NCI-H128 (cell line): ENCODE results near the gene CASP4.
"Not testable (repeated sequence)": the region's sequence is repeated elsewhere in the genome, so short reads cannot be mapped to it uniquely, and the experiment has no call there.

Experiments used
- DNase-seq: peaks from one replicate; lab custom pipeline; 2025; ENCODE audit not compliant: unreplicated experiment; lab: John Stamatoyannopoulos, UW

CASP4 gene

DNA sequence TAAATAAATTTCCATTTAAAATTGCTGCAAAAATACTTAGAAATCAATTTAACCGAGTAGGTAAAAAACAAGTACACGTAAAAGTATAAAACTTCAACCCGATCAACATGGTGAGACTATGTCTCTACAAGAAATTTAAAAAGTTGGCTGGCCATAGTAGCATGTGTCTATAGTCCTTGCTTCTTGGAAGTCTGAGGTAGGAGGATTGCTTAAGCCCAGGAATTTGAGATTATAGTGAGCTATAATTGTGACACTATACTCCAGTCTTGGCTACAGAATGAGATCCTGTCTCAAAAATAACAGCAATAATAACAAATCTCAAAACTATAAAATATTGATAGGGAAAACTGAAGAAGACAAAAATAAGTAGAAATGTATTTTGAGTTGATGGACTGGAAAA, 11.1 kb downstream of the CASP4 start:
- DNase-seq, result no peak

GRCh38 chr11:104956528-104956927, 11.8 kb downstream of the CASP4 start:
- DNase-seq, result no peak

DNA sequence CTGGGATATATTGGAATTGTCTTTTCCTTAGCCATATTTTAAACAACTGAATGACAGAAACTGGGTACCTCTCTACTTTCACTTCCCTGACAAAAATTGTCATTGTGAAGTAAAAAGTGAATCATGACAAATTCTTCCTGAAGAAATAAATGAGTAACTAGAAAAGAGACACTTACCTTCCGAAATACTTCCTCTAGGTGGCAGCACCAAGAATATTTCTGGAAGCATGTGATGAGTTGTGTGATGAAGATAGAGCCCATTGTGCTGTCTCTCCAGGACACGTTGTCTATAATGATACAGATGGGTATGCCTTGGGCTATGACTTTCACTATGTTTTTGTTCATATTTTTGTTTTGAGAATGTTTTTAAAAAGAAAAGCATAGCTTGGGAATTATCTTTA, 21.5 kb downstream of the CASP4 start:
- no peak for DNase-seq

DNA sequence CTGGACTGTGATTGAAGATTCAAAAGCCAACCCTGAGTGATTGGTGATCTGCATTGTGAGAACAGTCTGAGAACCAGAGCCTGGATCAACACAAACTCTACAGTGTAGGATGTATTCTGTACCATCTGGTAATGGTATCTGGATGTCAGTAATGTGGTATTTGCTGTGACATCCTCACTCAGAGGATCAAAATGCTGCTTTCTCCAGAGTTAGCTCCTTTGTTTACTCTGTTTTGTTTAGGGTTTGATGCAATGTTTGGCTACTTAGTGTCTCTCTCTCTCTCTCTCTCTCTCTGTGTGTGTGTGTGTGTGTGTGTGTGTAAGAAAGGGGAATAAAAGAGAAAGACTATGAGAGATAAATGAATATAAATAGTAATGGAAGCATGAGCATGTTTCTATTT, 24.3 kb downstream of the CASP4 start:
- DNase-seq, result no peak

DNA sequence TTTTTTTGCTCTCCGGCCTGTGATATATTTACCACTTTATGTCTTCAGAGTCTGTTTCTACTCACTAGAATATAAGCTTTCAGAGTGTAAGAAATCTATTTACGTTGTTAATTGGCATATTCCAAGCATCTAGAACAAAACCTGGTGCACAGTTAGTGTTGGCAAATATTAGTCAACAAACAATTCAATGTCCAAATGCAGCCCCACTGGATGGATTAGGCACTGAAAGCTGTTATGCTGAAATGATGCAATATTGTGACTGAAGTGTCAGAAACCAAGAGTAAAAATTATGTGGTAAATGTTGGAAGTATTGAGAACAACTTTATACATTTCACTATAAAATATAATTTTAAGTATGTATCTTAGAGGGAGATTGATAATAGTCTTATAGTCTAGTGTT, 24.8 kb downstream of the CASP4 start:
- no peak for DNase-seq

- no peak for DNase-seq
These were observed 33.8 kb downstream of the CASP4 start for GRCh38 chr11:104934594-104934993.

GRCh38 chr11:104934073-104934472, 34.3 kb downstream of the CASP4 start:
- DNase-seq, result not testable (repeated sequence)

- no peak for DNase-seq
These were observed 39.6 kb downstream of the CASP4 start for GRCh38 chr11:104928811-104929210.

DNA sequence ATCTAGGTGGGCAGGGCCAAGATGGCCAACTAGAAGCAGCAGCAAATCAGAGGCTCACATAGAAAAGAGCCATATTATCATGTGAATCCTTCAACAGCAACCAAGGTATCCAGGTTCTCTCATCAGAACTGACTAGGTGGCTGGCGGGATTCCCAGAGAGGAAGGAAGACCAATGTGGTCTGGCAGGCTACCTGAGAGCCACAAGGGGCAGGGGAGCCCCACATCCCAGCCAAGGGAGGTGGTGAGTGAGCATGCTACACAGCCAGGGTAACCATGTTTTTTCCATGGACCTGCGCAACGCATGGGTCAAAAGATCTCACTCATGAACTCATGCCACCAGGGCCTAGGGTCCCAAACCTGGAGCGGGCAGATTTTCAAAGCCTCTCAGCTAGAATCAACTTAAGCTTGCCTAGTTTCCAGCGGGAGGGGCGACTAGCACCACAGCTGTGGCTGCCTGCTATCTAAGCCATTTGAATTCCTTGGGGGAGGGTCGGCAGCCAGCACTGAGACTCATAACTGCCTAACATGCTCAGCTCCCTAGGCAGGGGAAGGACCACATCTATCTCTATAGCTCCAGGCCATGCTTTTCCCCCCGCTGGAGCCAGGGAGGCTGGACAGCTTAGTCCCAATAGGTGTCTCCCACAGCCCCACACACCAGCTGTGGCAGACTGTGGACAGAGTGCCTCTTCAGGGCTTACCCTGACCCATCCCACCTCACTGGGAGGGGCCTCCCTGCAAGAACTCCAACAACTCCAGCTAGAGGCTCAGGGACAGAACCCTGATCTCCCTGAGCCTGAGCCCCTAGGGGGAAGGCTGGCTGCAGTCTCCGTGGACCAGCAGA, 41.4 kb downstream of the CASP4 start:
- no peak for DNase-seq

GRCh38 chr11:104925850-104926249, 42.5 kb downstream of the CASP4 start:
- DNase-seq, result no peak

DNA sequence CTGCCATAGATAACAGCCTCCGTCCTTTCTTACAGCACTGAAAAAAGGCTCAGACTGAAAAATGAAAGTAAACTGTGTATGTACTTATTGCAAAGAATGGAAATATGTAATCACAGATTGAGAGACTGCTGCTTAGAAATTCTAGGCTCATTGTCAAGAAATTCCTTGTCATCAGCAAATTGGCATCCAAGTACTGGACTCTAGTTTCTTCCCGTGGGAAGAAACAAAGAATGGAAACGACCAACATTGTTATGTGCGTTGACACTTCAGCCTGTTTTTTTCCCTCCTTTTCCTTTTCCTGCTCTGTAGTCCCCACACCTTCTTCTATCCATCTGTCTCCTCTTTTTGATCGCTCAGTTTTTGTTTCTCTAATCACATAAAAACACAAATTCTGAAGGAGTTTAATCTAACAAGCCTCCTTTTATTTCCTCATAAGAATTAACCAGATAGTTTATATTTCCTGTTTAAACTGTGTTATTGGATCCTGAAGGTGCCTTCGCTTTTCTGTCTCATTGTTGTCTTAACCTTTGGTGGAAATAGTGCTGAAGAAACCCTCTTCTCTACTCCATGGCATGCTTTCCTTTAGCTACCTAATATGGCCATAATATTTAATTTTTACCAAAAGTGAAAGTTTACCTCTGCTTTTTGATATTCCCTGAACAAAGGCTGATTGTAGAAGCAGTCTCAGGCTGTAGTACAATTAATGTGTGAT, 50.1 kb downstream of the CASP4 start:
- no peak for DNase-seq

GRCh38 chr11:104917271-104918112, 50.9 kb downstream of the CASP4 start:
- no peak for DNase-seq

- no peak for DNase-seq
These were observed 51.9 kb downstream of the CASP4 start for GRCh38 chr11:104916442-104916841.

- no peak for DNase-seq
These were observed 56.3 kb downstream of the CASP4 start for GRCh38 chr11:104912102-104912501.

DNA sequence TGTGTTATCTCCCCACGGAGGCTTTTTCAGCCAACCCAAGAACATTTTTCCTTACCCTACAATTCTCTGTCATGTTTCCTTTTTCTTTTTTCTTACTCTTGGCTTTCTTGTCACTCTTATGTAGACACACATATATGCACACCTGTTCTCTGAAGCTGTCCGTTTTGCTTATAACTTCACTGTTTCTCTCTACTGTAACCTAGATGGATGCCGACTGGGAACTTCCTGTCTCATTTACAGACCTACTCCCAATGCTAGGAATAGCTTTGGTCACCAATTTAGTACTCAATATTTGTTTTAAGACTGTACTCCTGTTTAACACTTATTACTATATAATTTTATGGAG, 60.2 kb downstream of the CASP4 start:
- no peak for DNase-seq

GRCh38 chr11:104907521-104908185, 60.7 kb downstream of the CASP4 start:
- no peak for DNase-seq

- DNase-seq, result no peak
These were observed 63.1 kb downstream of the CASP4 start for GRCh38 chr11:104905271-104905670.

GRCh38 chr11:104899226-104899625, 69.1 kb downstream of the CASP4 start:
- DNase-seq, result no peak

DNA sequence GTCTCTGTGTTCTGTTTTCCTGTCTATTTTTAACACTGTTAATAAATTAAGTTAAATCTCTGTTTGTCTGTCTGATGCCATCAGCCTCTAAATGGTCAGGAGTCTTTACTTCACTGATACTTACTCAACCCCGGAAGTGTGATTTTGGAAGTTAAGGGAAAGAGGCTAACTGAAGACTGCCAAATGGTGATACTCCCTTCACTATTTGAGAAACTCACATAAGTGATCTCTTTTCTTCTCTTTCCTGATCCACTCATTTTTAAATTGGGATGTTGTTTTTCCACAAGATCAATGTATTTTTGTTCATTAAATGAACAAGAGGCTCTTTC, 69.7 kb downstream of the CASP4 start:
- no peak for DNase-seq

DNA sequence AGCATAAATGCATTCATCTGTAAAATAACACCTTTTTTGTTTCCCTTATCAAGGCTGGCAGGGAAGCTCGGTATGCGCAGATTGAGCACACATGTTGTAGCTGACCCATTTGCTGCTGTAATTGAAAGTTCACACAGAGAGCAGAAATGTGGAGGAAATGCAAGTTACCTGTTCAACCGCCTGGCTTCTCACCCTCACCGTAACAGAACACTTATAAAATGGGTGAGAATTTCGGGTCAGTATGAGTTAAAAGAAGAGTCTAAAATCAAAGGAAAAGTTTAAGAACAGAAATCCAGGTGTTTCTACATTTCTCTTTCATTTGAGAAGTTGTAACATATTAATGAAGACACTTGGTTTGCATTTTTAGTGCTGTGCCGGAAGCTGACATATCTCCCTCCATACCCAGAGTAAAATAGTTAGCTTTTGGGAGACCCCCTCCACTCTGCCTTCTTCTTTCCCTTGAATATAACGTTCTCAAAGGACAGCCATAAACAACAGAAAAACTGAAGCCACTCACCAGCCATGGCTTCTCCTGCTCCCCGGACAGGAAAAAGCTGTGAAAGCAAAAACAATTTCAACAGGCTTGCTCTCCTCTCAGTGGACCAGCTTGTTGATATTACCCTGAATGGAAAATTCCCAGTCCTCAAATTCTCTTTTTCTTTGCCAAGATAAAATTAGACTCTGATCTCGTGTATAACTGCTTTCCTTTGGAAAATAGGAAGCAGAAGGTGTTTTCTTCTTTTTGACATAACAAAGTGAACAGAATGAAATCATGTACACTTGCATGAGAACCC, 70.3 kb downstream of the CASP4 start, which contains the start of gene CASP12:
CASP12 (minus strand) TSS at position 570 of the 794 bp plus-strand sequence.
- no peak for DNase-seq
